Measurements from ENCODE around the gene WDFY2.
"Not testable (repeated sequence)": the region's sequence is repeated elsewhere in the genome, so short reads cannot be mapped to it uniquely, and the experiment has no call there.

Gene WDFY2

GRCh38 chr13:51666839-51667238 lies 82.6 kb downstream of the WDFY2 start:
- DNase-seq (ENCODE audit: low spot score) = no peak

DNA sequence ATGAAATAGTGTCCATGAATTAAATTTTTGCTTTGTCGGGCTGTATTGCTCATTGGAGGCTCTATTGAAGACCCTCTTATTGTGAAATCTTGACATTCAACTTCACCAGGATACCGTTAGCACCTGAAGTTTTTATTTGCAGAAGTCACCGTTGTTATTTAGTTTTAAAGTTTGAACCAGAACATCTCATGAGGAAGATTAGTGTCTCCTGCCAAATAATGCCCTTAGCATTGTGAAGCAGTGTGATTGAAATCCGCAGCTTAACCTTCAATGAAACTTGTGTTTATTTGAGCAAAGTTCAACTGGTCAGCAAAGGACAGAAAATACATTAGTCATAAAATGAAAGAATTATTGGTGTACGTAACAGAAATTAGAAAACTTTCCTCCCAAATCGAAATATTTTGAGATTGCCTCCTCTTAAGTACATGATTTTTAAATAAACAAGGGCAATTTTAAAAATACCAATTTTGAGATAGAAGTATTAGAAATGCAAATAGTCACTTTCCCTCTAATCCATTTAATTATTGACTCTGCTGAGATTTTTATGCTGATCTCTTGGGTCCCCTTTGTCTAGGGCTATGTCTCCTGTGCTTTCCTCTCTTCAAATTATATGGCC lies 84.4 kb downstream of the WDFY2 start:
- no peak for DNase-seq (ENCODE audit: low spot score)

DNA sequence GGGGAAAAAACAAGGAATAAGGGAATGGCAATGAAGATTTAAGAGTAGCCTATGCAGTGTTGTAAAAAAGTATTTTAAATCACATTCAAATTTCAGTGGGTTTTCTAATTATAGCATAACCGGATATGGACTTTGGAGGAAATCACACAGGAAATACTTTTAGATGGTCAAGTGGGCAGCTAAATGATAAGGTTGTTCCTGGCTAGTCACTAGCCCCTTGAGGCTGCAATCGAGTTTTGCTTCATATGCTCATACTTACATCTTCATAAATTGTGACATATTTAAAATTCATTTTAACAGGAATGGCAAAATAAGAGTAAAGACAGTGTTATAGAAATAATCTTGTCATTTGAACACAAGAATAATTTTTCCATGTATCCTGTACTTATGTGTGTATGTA lies 88.9 kb downstream of the WDFY2 start:
- DNase-seq (ENCODE audit: low spot score) = no peak

DNA sequence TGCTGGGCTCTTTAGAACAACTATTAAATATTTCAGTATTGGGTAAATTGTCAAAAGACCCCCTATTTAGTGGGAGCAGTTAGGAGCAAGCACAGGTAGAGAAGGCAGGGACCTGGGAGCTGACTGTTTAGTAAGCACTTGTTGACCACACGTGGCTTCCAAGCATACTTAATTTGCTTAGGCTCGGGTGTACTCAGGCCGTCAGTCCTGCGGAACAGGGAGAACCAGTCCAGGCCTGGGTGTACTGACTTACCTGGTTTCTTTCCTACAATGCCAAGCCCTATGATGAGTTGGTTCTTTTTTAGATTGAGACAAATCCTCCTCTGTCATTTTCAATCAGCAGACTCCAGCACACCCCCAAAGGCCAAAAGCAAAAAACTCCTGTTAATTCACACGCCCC lies 90.0 kb downstream of the WDFY2 start:
- no peak for DNase-seq (ENCODE audit: low spot score)

DNA sequence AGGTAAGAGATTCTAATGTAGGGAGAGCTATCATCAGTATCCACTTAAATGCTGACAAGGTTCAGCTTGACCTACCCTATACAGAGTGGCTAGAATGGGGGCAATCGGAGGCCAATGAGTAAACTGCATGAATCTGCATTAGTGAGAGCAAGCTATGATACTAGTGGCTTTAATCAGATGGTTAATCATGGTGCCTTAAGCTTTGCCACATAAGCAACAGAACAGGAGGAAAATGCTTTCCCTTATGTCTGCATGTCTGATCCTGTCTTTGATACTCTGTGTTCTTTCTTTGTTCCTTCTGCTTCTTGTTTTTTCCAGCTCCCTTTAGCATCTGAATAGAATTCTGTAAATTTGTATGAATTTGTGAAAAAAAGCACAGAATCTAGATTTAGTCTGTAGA lies 91.1 kb downstream of the WDFY2 start:
- DNase-seq (ENCODE audit: low spot score) = no peak

- DNase-seq (ENCODE audit: low spot score) = no peak
These were observed 91.6 kb downstream of the WDFY2 start for GRCh38 chr13:51675877-51676276.

DNA sequence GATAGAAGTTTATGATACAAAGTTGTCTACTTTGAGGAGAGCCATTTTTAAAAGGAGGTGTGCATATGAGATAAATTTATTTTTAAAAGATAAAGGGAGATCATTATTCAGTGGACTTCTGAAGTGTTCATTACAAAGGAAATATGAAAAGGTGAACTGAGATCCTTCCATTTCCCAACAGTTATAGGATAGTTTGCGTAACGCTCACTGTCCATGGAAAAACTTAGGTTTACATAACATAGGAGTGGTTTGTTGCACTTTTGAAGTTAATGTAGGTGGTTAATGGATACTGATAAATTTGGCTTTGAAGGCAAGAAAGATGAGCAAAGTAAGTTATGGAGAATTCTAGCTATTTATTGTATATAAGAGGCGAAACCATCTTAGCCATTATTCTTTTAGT lies 92.5 kb downstream of the WDFY2 start:
- DNase-seq (ENCODE audit: low spot score) = no peak

DNA sequence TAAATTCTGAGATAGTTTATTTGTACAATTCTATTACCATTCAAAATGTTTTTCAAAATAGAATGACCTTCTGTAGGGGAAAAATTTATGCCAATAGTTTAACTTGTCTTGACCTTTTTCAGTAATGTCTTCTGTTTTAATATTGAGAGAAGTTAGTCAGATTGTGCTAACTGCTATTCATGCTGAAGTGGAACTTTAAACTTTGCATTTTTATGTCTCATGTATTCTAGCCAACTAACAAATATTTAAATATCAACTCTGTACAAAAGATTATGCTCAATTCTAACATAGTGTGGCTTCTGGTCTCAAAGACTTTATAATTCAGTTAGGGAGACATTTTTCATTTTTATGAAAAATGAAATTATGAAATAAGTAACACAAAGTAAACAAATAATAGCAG lies 94.2 kb downstream of the WDFY2 start:
- DNase-seq (ENCODE audit: low spot score) = no peak

DNA sequence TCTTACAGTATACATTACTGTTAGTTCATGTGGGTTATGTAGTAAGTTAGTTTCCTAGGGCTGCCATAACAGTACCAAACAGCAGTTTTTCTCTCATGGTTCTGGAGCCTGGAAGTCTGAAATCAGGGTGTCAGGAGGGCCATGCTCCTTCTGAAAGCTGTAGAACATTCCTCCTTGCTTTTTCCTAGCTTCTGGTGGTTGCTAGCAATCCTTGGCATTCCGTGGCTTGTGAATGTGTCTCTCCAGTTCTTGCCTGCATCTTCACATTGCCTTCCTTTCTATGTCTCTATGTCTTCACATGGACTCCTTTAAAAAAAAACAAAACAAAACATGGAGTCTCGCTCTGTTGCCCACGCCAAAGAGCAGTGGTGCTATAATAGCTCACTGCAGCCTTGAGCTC lies 95.4 kb downstream of the WDFY2 start:
- DNase-seq (ENCODE audit: low spot score) = no peak

GRCh38 chr13:51681037-51681678 lies 96.9 kb downstream of the WDFY2 start:
- DNase-seq (ENCODE audit: low spot score) = no peak

- DNase-seq (ENCODE audit: low spot score) = no peak
These were observed 98.4 kb downstream of the WDFY2 start for GRCh38 chr13:51682686-51683085.

DNA sequence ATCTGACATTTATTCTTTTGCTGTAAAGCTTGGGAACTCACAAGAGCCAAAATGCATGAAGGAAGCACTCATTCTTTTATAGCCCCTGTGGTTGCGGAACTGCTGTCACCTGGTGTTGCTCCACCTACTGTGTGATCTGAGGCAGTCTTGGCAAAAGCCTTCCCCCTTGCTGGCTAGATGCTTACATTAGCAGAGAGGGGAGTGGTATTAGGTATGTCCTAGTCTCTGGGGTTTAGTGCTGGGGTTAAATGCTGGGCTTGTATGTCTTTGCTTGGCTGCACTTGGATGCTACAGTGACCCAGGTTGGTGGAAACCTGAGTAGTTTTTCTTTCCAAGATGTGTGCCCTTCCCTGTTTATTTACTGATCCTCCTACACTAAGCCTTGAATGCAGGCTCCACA lies 99.3 kb downstream of the WDFY2 start:
- no peak for DNase-seq (ENCODE audit: low spot score)

DNA sequence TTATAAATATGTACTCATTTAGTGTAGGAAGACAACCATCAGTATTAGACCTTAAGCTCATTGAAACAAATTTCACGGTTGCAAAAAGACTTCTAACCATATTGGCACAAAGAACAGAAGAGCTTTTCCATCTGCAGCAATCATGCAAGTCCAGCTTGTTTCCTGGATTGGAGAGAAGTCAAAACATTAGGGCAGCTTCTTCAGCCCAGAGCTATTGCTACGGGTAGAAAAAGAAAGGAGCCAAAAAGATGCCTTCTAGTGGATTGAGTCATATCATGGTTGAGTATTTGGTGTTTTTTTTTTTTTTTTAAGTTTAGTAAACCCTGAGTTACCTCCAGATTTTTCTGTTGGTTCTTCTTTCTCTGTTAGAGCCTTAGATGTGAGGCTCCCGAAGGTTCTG lies 99.8 kb downstream of the WDFY2 start:
- no peak for DNase-seq (ENCODE audit: low spot score)

DNA sequence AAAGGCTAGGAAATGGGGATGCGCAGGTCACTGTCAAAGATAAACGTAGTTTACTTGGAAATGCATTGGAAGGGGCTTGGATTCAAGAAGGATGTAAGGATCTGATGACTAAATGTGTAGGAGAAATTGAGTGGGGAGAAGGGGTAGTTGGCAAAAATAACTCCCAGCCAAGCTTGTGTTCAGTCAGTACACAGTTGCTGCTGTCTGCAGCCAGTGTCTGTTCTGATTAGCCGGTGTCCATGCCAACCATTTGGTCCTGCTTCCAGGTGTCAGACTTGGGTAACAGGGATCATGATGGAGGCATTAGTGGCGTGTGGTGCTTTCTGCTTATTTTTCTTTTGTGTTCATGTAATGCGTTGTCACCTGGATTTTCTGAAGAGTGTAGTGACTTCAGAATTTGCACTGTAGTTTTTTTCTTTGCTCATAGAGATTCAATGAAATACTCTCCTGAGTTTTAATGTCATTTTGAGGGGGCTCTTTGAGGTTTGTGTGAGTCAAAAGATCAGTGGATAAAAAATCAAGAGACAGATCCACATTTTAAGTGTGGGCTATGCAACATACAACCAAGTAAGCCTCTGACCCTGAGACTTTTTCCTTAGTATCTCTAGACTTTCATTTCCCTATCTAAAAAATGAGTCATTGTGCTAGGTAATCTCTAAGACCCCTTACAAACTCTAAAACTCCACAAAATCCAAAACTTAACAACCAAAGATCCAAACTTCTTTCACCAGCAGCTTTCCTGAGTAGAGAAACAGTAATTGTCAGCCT lies 103.9 kb downstream of the WDFY2 start:
- no peak for DNase-seq (ENCODE audit: low spot score)

GRCh38 chr13:51688937-51689662 lies 104.8 kb downstream of the WDFY2 start:
- DNase-seq (ENCODE audit: low spot score) = no peak

DNA sequence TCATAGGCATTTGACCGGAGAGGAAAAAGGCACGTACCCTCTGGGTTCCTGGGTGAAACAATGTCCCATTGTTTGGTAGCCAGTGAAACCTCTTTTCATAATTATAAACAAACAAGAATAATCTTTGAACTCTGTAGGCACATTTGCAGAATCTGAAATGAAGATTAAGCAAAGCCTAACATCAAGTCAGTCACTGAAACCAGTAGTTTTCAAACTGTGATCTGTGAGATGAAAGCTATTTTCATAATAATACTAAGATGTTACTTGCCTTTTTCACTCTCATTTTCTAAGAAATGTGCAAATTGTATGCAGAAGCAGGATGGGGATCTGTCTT lies 105.4 kb downstream of the WDFY2 start:
- no peak for DNase-seq (ENCODE audit: low spot score)

- not testable (repeated sequence) for DNase-seq (ENCODE audit: low spot score)
These were observed 111.4 kb downstream of the WDFY2 start for GRCh38 chr13:51695677-51696076.

- no peak for DNase-seq (ENCODE audit: low spot score)
These were observed 112.9 kb downstream of the WDFY2 start for GRCh38 chr13:51697181-51697580.

DNA sequence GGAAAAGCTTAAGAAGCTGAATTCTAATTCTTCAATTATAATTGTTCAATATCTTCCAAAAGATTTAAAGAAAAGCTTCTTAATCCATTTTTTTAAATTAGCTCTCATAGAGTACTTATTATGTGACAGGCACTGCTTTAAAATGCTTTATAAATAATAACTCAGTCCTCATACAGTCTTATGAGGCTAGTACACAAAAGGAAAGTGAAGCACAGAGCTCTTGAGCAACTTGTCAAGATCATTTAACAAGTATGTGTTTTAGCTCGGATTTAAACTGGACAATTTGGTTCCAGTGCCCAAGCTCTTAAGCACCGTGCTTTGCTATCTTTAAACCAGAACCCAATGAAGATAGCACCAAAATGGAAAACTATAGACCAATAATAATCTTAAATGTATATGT lies 113.6 kb downstream of the WDFY2 start:
- no peak for DNase-seq (ENCODE audit: low spot score)

DNA sequence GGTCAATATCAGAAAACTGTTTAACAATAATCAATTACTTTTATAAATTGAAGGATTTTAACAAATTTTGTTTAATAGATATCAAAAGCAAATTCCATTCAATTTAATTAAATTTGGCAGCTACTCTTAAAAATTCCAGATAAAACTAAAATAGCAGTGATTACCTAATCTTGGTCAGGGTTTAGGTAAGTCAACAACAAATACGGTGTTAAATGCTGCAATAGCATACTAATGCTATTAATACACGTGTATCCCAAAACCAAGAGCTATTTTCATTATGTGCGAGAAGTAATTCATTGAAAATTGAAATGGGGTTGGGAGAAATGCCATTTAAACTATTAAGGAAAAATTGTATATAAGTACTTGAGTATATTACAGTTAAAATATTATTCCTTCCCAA lies 114.1 kb downstream of the WDFY2 start:
- no peak for DNase-seq (ENCODE audit: low spot score)

DNA sequence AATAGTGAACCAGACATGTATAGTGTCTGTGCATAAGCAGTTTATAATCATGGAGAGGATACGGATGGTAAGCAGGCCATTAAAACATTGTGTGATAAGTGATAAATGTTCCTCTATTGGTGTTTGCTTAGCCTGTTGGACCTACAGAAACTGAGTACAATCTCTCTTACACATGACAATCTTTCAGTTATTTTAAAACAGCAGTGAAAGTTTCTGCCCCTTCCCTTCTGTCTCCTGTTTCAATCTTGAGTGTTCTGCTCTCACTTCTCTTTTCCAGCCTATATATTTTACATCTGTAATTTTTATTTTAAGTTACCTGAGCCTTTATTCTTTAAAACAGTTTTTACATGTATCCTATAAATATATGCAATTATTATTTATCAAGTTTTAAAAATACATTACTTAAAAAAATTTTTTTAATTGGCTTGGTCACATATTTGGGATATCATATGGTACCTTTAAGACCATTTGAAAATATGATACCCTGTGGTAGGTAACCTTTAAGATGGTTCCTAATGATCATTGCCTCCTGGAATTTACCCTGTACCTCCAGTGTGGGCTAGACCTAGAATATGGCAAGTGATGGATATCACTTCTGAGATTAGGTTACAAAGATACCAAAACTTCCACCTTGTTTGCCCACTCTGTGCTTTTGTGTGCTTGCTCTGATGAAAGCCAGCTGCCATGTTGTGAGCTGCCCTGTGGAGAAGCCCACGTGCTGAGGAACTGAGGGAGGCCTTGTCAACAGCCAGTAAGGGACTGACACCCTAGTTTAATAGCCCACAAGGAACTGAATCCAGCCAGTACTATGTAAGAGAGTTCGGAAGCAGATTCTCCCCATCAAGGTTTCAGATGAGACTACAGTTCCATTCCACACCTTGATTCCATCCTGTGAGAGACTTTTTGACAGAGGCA lies 120.4 kb downstream of the WDFY2 start:
- no peak for DNase-seq (ENCODE audit: low spot score)

GRCh38 chr13:51707461-51707860 lies 123.2 kb downstream of the WDFY2 start:
- no peak for DNase-seq (ENCODE audit: low spot score)

Data from NAMALWA (cell line).